Thyroid gland (tissue), 4 donors: ENCODE results near the gene FAM120B.

Experiments
- POLR2A ChIP-seq, 2 donors: fragments of 450-650 bp; IDR thresholded peaks; one replicate each; pipeline ENCODE4 v1.6.1; 2017; ENCODE audit warnings: antibody characterized with exemption in 2 of 2, mild to moderate bottlenecking in 2 of 2, moderate library complexity in 1 of 2
- TF ChIP-seq, protein P1 (sequence below), 6 experiments: fragments of 200-600 bp in 3 of 6; fragments of 450-650 bp in 3 of 6; sonication (generic) in 3 of 6; IDR thresholded peaks; one replicate each; pipeline ENCODE4 v1.5.1; 2016 to 2019; ENCODE audit warnings: antibody characterized with exemption in 6 of 6, mild to moderate bottlenecking in 2 of 6, inconsistent platforms in 1 of 6, moderate library complexity in 1 of 6

DNA sequence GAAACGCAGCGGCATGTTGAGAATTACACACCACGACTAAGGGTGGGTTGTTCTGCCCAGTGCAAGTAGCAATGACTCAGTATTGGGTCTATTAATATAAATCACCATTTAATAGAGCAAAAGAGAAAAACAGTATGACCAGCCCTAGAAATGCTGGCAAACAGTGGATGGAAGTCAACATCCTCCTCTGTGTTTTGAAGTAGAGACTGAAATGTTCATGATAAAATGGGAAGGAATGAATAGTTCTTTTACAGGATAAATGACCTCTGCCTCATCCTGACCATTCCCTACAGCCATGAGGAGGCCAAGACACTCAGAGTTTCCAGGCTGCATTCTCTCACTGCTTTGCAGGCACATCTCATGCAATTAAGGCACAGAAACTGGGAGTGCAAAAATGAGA lies 134.8 kb downstream of the FAM120B start:
- TF ChIP-seq, protein P1, sequence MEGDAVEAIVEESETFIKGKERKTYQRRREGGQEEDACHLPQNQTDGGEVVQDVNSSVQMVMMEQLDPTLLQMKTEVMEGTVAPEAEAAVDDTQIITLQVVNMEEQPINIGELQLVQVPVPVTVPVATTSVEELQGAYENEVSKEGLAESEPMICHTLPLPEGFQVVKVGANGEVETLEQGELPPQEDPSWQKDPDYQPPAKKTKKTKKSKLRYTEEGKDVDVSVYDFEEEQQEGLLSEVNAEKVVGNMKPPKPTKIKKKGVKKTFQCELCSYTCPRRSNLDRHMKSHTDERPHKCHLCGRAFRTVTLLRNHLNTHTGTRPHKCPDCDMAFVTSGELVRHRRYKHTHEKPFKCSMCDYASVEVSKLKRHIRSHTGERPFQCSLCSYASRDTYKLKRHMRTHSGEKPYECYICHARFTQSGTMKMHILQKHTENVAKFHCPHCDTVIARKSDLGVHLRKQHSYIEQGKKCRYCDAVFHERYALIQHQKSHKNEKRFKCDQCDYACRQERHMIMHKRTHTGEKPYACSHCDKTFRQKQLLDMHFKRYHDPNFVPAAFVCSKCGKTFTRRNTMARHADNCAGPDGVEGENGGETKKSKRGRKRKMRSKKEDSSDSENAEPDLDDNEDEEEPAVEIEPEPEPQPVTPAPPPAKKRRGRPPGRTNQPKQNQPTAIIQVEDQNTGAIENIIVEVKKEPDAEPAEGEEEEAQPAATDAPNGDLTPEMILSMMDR (IDR thresholded peaks at IDR 0.05), result no peak
- no peak for TF ChIP-seq POLR2A (IDR thresholded peaks at IDR 0.05)
